HG03521 (cell line): ENCODE results near the gene KCNMB2.

ENCODE experiments used
- ATAC-seq: cut with Tn5 transposase; IDR thresholded peaks from one replicate; pipeline ENCODE4 v1.9.1; 2021; ENCODE audit warnings: mild to moderate bottlenecking, moderate library complexity; ENCODE audit not compliant: unreplicated experiment

Gene KCNMB2

GRCh38 chr3:178795349-178795748, 259.1 kb downstream of the KCNMB2 start:
- no peak for ATAC-seq

DNA sequence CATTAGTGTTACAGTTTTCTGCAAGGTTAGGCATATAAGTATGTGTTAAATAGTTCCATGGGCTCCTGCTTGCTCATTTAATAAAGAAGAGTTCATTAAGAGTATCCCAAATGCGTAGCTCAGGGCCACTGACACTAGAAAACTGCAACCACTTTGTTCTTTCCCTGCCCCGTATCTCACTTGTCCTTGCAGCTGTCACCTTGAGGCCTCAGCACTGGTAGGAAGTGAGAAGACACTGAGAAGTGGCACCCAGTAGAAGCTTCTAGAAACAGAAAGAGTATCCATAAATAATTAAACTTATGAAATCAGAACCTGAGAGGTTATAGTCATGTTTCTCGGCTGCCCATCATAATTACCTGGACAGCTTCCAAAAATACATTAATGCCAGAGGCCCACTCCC, 266.0 kb downstream of the KCNMB2 start:
- no peak for ATAC-seq

DNA sequence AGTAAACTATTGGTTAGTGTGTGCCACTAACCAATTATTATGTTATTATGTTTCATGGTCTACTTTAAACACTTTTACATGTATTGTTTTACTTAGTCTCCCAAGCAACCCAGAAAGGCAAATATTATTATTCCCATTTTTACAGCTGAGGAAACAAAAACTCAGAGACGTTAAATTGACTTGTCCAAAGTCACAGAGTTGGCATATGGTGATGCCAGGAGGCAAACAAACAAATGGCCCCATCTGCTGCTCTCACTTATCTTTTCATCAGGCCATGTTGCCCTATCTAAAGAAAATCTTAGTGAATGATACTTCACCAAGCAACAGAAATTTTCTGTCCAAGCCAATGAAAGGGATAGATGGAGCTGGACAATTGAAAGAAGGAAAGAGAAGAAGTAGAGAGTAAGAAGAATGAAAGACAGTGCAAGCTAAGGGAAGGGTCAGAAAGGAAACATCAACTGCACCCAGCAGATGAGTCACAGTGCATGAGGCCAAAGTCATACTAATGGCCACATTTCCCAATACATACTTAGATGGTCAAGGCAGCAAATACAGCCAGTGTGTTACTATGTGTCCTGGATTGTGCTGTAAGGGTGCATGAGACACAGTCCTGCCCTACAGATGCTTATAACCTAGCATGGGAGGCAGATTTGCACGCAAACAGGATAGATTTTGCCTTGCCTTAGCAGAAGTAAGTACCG, 266.9 kb downstream of the KCNMB2 start:
- ATAC-seq = no peak

- ATAC-seq = no peak
Observed at GRCh38 chr3:178804606-178805005, 268.4 kb downstream of the KCNMB2 start.

GRCh38 chr3:178805741-178806140, 269.5 kb downstream of the KCNMB2 start:
- no peak for ATAC-seq

DNA sequence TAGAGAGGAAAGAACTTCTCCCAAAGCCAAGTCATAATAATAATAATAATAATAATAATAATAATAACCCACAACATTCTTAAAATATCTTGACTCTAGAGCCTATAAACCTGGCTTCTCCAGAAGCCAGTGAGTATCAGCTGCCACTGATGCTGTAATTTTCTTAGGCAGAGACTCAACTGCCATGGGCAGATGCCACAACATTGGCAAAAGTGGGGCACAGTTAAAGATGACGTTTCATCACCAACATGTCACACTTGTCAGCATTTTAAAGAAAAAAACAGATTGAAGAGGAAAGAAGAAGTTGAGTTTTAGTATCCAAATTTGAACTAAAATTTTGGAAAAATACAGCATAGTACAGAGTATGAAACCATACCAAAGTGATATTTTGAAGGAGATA, 270.4 kb downstream of the KCNMB2 start:
- no peak for ATAC-seq

GRCh38 chr3:178807694-178808093, 271.5 kb downstream of the KCNMB2 start:
- no peak for ATAC-seq

- ATAC-seq = no peak
Observed at GRCh38 chr3:178808748-178809147, 272.5 kb downstream of the KCNMB2 start.

DNA sequence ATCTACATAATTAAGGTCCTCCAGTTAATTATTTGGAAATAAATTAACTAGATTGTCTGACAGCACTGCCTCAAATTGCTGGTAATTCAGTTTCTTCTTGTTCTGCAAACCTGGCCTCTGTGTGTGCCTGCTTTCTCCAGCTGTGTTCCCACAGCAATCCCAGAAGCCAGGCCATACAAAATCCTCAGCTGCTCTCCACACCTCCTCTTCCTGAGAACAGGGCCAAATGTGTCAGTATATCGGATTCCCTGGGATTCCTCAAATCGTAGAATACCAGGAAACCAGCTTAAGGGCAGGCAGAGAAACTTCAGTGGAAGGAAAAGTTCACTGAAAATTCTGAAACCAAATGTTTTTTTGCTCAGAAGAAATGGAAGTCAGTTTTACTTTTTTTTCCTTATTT, 273.9 kb downstream of the KCNMB2 start:
- ATAC-seq = no peak

- no peak for ATAC-seq
Observed at GRCh38 chr3:178822722-178823121, 286.5 kb downstream of the KCNMB2 start.

GRCh38 chr3:178823150-178823549, 286.9 kb downstream of the KCNMB2 start:
- no peak for ATAC-seq

GRCh38 chr3:178823591-178824246, 287.5 kb downstream of the KCNMB2 start:
- no peak for ATAC-seq

DNA sequence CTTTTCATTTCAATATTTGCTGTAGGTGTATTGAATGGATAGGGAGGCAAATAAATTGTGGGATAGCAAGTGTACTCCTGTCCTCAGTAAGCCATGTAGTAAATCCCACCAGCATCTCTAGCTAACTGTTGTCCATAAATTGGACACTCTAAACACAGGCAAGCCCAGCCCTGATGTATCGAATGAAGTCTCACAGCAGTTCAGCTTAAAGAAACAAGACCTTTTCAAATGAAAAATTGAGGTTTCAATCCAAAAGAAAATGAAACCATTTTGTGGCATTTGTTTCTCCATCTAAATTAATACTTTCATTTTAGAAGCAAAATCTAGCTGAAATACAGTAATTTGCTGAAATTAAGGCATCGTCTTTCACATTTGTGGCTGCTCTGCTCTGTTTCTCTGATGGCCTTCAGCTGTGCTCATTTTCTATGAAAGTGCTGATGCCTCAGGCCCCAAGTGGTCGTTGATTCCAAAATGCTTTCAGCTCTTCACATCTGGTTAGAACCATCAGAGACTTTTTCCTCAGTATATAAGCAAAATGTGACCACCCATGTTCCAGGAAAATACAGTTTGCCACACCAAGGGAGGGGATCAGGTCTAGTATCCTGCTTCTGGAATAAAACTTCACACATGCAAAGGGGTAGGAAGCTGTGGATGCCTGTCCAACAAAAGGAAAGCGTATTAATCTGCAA, 290.3 kb downstream of the KCNMB2 start:
- ATAC-seq = peak; percentile 55

DNA sequence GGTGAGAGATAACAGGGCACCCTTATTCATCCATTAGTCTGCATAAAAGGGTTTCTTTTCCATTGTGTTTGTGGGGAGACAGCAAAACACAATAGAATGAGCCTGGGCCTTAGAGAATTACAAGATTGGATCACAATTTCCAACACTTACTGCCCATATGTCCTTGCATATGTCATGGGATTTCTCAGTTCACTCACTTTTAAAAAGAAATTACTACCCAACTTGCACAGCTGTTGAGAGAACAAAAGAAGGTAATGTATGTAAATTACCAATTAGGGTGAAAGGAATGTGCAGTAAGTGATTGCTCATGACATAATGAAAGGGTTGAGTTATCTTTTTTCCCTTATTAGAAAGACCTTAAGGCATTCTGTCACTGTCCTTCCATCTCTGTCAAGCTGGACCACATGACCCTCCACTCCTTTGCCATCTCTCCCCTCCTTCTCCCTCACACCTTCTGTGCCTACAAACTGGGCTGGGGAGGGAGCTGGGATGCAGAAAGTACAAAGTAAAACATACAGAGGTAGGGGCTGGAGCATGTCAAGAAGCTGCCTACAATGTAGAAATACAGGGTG, 291.1 kb downstream of the KCNMB2 start:
- no peak for ATAC-seq

- no peak for ATAC-seq
Observed at GRCh38 chr3:178833695-178834094, 297.5 kb downstream of the KCNMB2 start.

- no peak for ATAC-seq
Observed at GRCh38 chr3:178835033-178835432, 298.8 kb downstream of the KCNMB2 start.

DNA sequence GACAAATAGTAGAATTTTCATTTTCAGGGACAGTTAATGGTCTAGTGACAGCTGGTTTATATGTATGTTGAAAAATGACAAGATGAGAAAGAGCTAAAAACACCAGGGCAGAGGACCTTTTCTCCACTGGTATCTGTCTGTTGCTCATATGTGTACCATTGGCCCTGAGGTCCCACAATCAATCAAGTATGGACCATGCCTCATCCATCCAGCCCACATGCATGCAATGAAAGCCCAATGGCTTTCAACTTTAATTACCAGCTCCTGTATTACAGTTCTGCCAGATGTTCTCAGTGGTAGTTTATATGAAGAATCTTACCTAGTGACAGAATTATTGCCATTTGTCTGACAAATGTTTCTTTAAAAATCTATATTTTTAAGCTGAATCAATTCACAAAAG, 301.3 kb downstream of the KCNMB2 start:
- ATAC-seq = no peak

DNA sequence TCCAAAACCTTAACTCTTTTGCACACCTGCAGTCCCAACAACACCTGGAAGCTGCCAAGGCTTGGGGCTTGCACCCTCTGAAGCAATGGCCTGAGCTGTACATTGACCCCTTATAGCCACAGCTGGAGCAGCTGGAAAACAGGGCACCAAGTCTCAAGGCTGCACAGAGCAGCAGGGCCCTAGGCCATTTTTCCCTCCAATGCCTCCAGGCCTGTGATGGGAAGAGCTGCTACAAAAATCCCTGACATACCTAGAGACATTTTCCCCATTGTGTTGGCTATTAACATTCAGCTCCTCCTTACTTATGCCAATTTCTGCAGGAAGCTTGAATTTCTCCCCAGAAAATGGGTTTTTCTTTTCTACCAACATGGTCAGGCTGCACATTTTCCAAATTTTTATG, 304.4 kb downstream of the KCNMB2 start:
- no peak for ATAC-seq

DNA sequence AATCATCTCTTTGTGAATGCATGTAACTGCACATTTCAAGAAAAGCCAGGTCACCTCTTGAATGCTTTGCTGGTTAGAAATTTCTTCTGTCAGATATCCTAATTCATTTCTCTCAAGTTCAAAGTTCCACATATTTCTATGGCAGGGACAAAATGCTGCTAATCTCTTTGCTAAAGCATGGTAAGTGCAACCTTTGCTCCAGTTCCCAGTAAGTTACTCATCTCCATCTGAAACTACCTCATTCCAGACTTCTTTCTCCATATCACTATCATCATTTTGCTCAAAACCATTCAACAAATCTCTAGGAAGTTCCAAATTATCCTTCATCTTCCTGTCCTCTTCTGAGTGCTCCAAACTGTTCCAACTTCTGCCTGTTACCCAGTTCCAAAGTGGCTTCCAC, 304.8 kb downstream of the KCNMB2 start:
- no peak for ATAC-seq

DNA sequence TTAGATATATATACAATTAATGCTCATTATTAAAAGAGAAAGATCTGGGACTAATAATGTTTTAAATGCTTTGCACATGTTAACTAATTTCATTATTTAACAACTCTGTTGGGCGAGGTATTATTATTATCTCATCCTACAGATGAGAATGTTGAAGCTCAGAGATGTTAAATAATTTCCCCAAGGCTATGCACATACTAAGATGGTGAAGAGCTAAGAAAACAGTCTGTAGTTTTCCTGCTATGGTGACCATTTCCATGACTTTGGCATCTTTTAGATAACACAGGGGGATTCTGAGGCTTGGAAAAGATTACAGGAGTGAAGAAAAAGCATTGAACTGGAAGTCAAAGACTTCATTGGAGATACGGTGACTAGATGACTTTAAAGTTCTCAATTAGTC, 308.7 kb downstream of the KCNMB2 start:
- ATAC-seq = no peak

DNA sequence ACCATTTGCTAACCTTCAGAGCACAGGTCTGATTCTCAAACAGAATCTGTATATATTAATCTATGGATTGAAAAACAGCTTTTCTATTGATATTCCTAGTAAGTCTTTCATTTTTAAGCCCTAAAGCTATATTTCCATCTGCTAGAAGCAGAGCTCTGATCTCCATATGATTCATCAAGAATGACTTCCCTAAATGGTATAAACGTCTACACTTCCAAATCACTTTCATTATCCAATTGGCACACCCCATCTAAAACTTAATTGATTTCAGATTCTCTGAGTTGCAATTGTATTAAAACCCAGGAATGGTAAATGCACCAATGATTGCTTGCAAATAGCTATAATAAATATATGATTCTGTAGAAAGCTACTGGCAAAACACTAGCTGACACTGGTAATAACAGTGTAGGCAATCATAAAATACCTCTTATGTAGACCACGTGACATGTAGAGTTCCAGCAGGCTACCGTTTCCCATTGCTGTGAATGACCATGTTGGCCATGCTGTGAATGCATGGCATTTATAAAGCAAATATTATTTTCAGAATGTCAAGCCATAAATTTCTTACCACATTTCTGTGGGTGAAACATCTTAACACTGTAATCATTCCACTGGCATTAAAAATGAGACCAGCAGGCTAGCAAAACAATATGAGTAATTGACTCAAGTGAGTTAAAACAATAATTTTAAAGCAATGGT, 309.3 kb downstream of the KCNMB2 start:
- ATAC-seq = no peak
